RWPE2 (cell line): ENCODE results near the gene EPO.

ENCODE experiments used
- ATAC-seq: fragments of 200-7000 bp; cut with Tn5 transposase; 3 replicates; pipeline ENCODE4 v1.9.1; 2021; ENCODE audit warnings: low read depth
- DNase-seq: peaks from one replicate; pipeline ENCODE4 v3.0.0-alpha.2; 2020; ENCODE audit warnings: low spot score
- H3K27ac ChIP-seq: fragments of 450-650 bp; 2 replicates; pipeline ENCODE4 v1.5.1; 2017; ENCODE audit warnings: mild to moderate bottlenecking; ENCODE audit not compliant: poor library complexity, severe bottlenecking
- H3K27me3 ChIP-seq: fragments of 250-450 bp; sonication (Bioruptor Pico); 2 replicates; pipeline ENCODE4 v1.5.1; 2021; ENCODE audit warnings: mild to moderate bottlenecking, moderate library complexity; ENCODE audit not compliant: insufficient read depth, poor library complexity, severe bottlenecking
- H3K36me3 ChIP-seq: fragments of 250-450 bp; sonication (Bioruptor Pico); 2 replicates; pipeline ENCODE4 v1.5.1; 2020; ENCODE audit warnings: low read depth, mild to moderate bottlenecking, moderate library complexity
- H3K4me1 ChIP-seq: fragments of 250-450 bp; sonication (Bioruptor Pico); 2 replicates; pipeline ENCODE4 v1.5.1; 2021; ENCODE audit warnings: mild to moderate bottlenecking, moderate library complexity; ENCODE audit not compliant: insufficient read depth, poor library complexity, severe bottlenecking
- H3K4me3 ChIP-seq: fragments of 250-450 bp; sonication (Bioruptor Pico); 2 replicates; pipeline ENCODE4 v1.5.1; 2021; ENCODE audit warnings: mild to moderate bottlenecking, moderate library complexity; ENCODE audit not compliant: severe bottlenecking
- H3K9me3 ChIP-seq: fragments of 250-450 bp; sonication (Bioruptor Pico); 2 replicates; pipeline ENCODE4 v1.5.1; 2021; ENCODE audit warnings: mild to moderate bottlenecking, moderate library complexity; ENCODE audit not compliant: severe bottlenecking
- CTCF ChIP-seq: fragments of 450-650 bp; IDR thresholded peaks from one replicate; pipeline ENCODE4 v1.5.1; 2017; ENCODE audit warnings: mild to moderate bottlenecking, moderate library complexity; ENCODE audit not compliant: poor library complexity, severe bottlenecking

Gene EPO

GRCh38 chr7:100689230-100690135 is 30.8 kb upstream of the EPO start:
- no peak overlapping the region for H3K4me3 ChIP-seq
- H3K9me3 ChIP-seq: no peaks in the 10 kb centered on the region
- peaks cover 11% of the 10 kb centered on the region for H3K4me1 ChIP-seq
- ATAC-seq (no peak), DNase-seq (no peak)
- H3K27ac ChIP-seq: no peak overlapping the region
- no peaks in the 10 kb centered on the region for H3K27me3 ChIP-seq
- peaks cover 67% of the 10 kb centered on the region for H3K36me3 ChIP-seq
- TF ChIP-seq CTCF: no peak

GRCh38 chr7:100691676-100692577 is 28.3 kb upstream of the EPO start:
- TF ChIP-seq CTCF: peak; percentile 87
- Histone ChIP-seq H3K27me3 (no peaks in the 10 kb centered on the region), H3K4me1 (peaks cover 11% of the 10 kb centered on the region), H3K9me3 (no peaks in the 10 kb centered on the region), H3K4me3 (peak overlapping the region; percentile 99), H3K27ac (peak overlapping the region; percentile 4), H3K36me3 (peaks cover 44% of the 10 kb centered on the region)
- ATAC-seq (peak; percentile 72), DNase-seq (no peak)

GRCh38 chr7:100692578-100692961 is 27.7 kb upstream of the EPO start:
- DNase-seq (no peak), ATAC-seq (no peak)
- Histone ChIP-seq H3K36me3 (peaks cover 38% of the 10 kb centered on the region), H3K4me3 (peak overlapping the region; percentile 99), H3K4me1 (peaks cover 11% of the 10 kb centered on the region), H3K27ac (no peak overlapping the region), H3K9me3 (no peaks in the 10 kb centered on the region), H3K27me3 (no peaks in the 10 kb centered on the region)
- no peak for TF ChIP-seq CTCF

GRCh38 chr7:100693312-100694097 is 26.8 kb upstream of the EPO start:
- ATAC-seq (peak; percentile 28; the same call in 2 of the 3 replicates), DNase-seq (no peak)
- H3K27ac ChIP-seq: peak overlapping the region; percentile 63
- no peak for TF ChIP-seq CTCF
- H3K4me1 ChIP-seq: peaks cover 11% of the 10 kb centered on the region
- peak overlapping the region; percentile 99 for H3K4me3 ChIP-seq
- H3K9me3 ChIP-seq: no peaks in the 10 kb centered on the region
- no peaks in the 10 kb centered on the region for H3K27me3 ChIP-seq
- H3K36me3 ChIP-seq: peaks cover 28% of the 10 kb centered on the region
